A549 treated with CORT108297 at 1 μM for 4 hours (cell line): ENCODE measurements around the gene OR1K1. TPM values are rescaled to one million over a fixed set of nuclear protein-coding genes. Genes with fewer than 3 reads are reported as not detected.

Experiments
- total RNA-seq: library from RNA; stranded (reverse); fragments of 200-300 nt; extraction: Qiagen RNA extraction; gene quantifications from 5 replicates; pipeline ENCODE4 v1.2.3, GENCODE V29; 2022

OR1K1 gene, protein sequence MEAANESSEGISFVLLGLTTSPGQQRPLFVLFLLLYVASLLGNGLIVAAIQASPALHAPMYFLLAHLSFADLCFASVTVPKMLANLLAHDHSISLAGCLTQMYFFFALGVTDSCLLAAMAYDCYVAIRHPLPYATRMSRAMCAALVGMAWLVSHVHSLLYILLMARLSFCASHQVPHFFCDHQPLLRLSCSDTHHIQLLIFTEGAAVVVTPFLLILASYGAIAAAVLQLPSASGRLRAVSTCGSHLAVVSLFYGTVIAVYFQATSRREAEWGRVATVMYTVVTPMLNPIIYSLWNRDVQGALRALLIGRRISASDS
- total RNA-seq = not detected in 5 replicates

DNA sequence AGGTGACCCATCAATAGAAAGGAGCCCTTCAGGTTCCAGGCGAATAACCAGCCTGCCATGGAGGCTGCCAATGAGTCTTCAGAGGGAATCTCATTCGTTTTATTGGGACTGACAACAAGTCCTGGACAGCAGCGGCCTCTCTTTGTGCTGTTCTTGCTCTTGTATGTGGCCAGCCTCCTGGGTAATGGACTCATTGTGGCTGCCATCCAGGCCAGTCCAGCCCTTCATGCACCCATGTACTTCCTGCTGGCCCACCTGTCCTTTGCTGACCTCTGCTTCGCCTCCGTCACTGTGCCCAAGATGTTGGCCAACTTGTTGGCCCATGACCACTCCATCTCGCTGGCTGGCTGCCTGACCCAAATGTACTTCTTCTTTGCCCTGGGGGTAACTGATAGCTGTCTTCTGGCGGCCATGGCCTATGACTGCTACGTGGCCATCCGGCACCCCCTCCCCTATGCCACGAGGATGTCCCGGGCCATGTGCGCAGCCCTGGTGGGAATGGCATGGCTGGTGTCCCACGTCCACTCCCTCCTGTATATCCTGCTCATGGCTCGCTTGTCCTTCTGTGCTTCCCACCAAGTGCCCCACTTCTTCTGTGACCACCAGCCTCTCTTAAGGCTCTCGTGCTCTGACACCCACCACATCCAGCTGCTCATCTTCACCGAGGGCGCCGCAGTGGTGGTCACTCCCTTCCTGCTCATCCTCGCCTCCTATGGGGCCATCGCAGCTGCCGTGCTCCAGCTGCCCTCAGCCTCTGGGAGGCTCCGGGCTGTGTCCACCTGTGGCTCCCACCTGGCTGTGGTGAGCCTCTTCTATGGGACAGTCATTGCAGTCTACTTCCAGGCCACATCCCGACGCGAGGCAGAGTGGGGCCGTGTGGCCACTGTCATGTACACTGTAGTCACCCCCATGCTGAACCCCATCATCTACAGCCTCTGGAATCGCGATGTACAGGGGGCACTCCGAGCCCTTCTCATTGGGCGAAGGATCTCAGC lies at the start of gene OR1K1:
Gene OR1K1, plus strand, starts transcription at position 58 of the 995 bp plus-strand sequence. Its CDS starts 0 bp downstream, at position 58.

GRCh38 chr9:122788831-122789230 lies 11.1 kb upstream of the OR1K1 start, which contains the start of gene OR5C1:
OR5C1 (plus strand) TSS chr9:122788933; CDS start chr9:122788933, 0 bp downstream.

Other genes starting within 250 kb of the OR1K1 start
- gene OR1N2, start 247.0 kb upstream of the OR1K1 start, total RNA-seq = not detected in 5 replicates
- gene OR1L8, start 216.7 kb upstream of the OR1K1 start, total RNA-seq = not detected in 5 replicates
- gene OR1Q1, start 185.4 kb upstream of the OR1K1 start, total RNA-seq = 0.15 TPM in 1 of 5 replicates, not detected in the others
- not detected in 5 replicates for gene OR1B1, start 142.5 kb upstream of the OR1K1 start, total RNA-seq
- gene OR1L1, start 138.4 kb upstream of the OR1K1 start, total RNA-seq = not detected in 5 replicates
- not detected in 5 replicates for gene OR1L3, start 125.0 kb upstream of the OR1K1 start, total RNA-seq
- not detected in 5 replicates for gene OR1L4, start 76.1 kb upstream of the OR1K1 start, total RNA-seq
- not detected in 5 replicates for gene OR1L6, start 57.8 kb upstream of the OR1K1 start, total RNA-seq
- not detected in 5 replicates for gene OR5C1, start 11.2 kb upstream of the OR1K1 start, total RNA-seq
- 14.8 to 18.5 TPM (median 17.6 TPM) in 5 replicates for gene PDCL, start 28.5 kb downstream of the OR1K1 start, total RNA-seq
- gene RC3H2, start 105.2 kb downstream of the OR1K1 start, total RNA-seq = 14.9 to 22.2 TPM (median 19.2 TPM) in 5 replicates
- 4.8 to 6.3 TPM (median 5.4 TPM) in 5 replicates for gene ZBTB6, start 113.2 kb downstream of the OR1K1 start, total RNA-seq
- 1.4 to 2.3 TPM (median 2.2 TPM) in 5 replicates for gene ZBTB26, start 131.4 kb downstream of the OR1K1 start, total RNA-seq
- 12.6 to 15.5 TPM (median 13.9 TPM) in 5 replicates for gene RABGAP1, start 140.9 kb downstream of the OR1K1 start, total RNA-seq
- gene GPR21, start 233.5 kb downstream of the OR1K1 start, total RNA-seq = 0.06 TPM in 1 of 5 replicates, not detected in the others